Breast epithelium (tissue), 4 donors: ENCODE data around the gene ZFPL1. TPM values are rescaled to one million over a fixed set of nuclear protein-coding genes. Genes with fewer than 3 reads are reported as not detected.
A peak's percentile ranks its signal among the peaks of the same experiment; 100 is the strongest.

Experiments
- DNase-seq, 2 donors: peaks; one replicate each; pipeline ENCODE4 v3.0.0-alpha.2; 2019; ENCODE audit warnings: low spot score in 2 of 2
- H3K27ac ChIP-seq, 2 donors: fragments of 200-600 bp; sonication (generic) in 1 of 2; one replicate each; pipeline ENCODE4 v1.5.1; 2016 to 2019; ENCODE audit warnings: mild to moderate bottlenecking in 1 of 2
- H3K27me3 ChIP-seq, 2 donors: fragments of 200-600 bp; sonication (generic) in 1 of 2; one replicate each; pipeline versions ENCODE4 v1.5.1 to v1.6.0; 2017 to 2019; ENCODE audit warnings: control low read depth in 1 of 2, mild to moderate bottlenecking in 1 of 2
- H3K36me3 ChIP-seq: fragments of 200-600 bp; one replicate; pipeline ENCODE4 v1.5.1; 2019
- H3K4me1 ChIP-seq, 2 donors: fragments of 200-600 bp; sonication (generic); one replicate each; pipeline ENCODE4 v1.5.1; 2016 to 2019; ENCODE audit warnings: control low read depth in 1 of 2
- H3K4me3 ChIP-seq, 3 donors: fragments of 200-600 bp; sonication (generic); 1 replicate in 2 of 3; 2 replicates in 1 of 3; pipeline ENCODE4 v1.5.1; 2016 to 2019; ENCODE audit warnings: mild to moderate bottlenecking in 3 of 3, moderate library complexity in 2 of 3
- H3K9me3 ChIP-seq, 2 donors: fragments of 200-600 bp; sonication (generic) in 1 of 2; one replicate each; pipeline ENCODE4 v1.5.1; 2016 to 2019; ENCODE audit warnings: control low read depth in 1 of 2
- POLR2A ChIP-seq: fragments of 450-650 bp; IDR thresholded peaks from one replicate; pipeline ENCODE4 v1.6.1; 2016; ENCODE audit warnings: antibody characterized with exemption, mild to moderate bottlenecking, moderate library complexity
- POLR2AphosphoS5 ChIP-seq, 3 donors: sonication (generic); formaldehyde crosslinking; IDR thresholded peaks; one replicate each; pipeline ENCODE4 v1.6.1; 2017; ENCODE audit warnings: antibody characterized with exemption in 3 of 3
- intact Hi-C: fragments of 100-400 bp; cut with DNase I; formaldehyde crosslinking; loops from one replicate; pipeline ENCODE4 v1.15.1; 2023; ENCODE audit warnings: low total_unique reads
- total RNA-seq, 3 donors: library from RNA; depleted of rRNA; stranded (reverse); fragments of >200 nt; gene quantifications; one replicate each; pipeline ENCODE4 v1.1.0, GENCODE V29; 2016
- TF ChIP-seq, protein P1 (sequence below), 3 donors: fragments of 450-650 bp; IDR thresholded peaks; one replicate each; pipeline ENCODE4 v1.5.1; 2016 to 2017; ENCODE audit warnings: antibody characterized with exemption in 3 of 3, mild to moderate bottlenecking in 3 of 3, moderate library complexity in 3 of 3

ZFPL1 gene
- total RNA-seq, 3 donors from 2014 or later, result 33.8 to 44.1 (median 44.0) TPM

DNA sequence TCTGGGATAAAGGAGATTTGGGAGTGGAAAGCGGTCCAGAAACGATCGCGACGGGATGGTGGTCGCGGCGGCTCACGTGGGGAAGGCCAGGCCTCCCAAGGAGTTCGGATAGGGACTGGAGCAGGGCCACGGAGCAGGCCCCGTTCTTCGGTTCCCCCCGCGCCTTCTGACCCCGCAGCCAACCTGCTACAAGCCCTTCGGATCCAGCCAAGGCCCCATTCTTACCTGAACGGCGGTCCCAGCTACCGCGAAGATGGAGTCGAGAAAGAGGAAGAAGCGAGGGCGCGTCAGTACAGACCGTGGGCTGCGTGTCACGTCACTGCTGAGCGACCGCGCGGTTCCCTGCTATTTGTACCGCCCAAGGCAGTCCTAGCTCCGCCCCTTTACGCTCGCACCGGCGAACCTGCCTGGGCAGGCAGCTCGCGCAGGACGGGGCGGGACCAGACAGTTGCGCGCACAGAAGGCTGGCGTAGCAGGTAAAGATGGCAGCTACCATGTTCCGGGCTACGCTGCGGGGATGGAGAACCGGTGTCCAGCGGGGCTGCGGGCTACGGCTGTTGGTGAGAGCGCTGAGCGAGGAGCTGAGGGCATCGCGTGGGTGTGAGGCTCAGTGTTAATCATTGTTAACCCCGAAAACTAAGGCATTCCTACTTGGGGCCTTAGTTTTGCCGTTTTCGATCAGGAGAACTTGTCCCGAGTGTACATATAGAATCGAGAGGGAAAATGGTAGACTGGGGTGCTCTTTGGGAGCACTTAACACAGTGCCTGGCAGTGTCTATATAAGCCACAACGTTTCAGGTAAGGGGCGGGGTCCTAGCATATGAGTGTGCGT lies 38.1 kb downstream of the ZFPL1 start, which contains the start of the genes FAU and MRPL49:
TSS of gene FAU (minus strand) at position 270 of the 832 bp plus-strand sequence. CDS start 321 bp downstream, outside the sequence.
TSS of gene MRPL49 (plus strand) at position 457 of the 832 bp plus-strand sequence. CDS start at position 483, 26 bp downstream.
- Histone ChIP-seq H3K27ac (peak within 1 kb of the TSS; percentile 94 to 99), H3K27me3 (no peaks in the 10 kb centered on the region), H3K4me3 (peak within 1 kb of the TSS; percentile 84 to 88 (median 87)), H3K36me3 (peaks cover 14% of the 10 kb centered on the region), H3K9me3 (no peaks in the 10 kb centered on the region), H3K4me1 (peaks cover 5 to 7% of the 10 kb centered on the region in 2 donors)
- TF ChIP-seq, protein P1, sequence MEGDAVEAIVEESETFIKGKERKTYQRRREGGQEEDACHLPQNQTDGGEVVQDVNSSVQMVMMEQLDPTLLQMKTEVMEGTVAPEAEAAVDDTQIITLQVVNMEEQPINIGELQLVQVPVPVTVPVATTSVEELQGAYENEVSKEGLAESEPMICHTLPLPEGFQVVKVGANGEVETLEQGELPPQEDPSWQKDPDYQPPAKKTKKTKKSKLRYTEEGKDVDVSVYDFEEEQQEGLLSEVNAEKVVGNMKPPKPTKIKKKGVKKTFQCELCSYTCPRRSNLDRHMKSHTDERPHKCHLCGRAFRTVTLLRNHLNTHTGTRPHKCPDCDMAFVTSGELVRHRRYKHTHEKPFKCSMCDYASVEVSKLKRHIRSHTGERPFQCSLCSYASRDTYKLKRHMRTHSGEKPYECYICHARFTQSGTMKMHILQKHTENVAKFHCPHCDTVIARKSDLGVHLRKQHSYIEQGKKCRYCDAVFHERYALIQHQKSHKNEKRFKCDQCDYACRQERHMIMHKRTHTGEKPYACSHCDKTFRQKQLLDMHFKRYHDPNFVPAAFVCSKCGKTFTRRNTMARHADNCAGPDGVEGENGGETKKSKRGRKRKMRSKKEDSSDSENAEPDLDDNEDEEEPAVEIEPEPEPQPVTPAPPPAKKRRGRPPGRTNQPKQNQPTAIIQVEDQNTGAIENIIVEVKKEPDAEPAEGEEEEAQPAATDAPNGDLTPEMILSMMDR (IDR thresholded peaks at IDR 0.05), result no peak
- TF ChIP-seq POLR2AphosphoS5 (IDR thresholded peaks at IDR 0.05) (peak; percentile 93 to 97 (median 96)), POLR2A (peak; percentile 80)
- DNase-seq, result peak; percentile 99
- intact Hi-C loops, result loop anchor here (10.0 kb wide), 1 partner anchor 63 kb away; the partner anchor contains the start of gene CAPN1

- TF ChIP-seq, protein P1 (IDR thresholded peaks at IDR 0.05), result no peak
- TF ChIP-seq POLR2A (no peak), POLR2AphosphoS5 (IDR thresholded peaks at IDR 0.05) (no peak)
Observed at GRCh38 chr11:65124480-65125196, 40.6 kb downstream of the ZFPL1 start.

DNA sequence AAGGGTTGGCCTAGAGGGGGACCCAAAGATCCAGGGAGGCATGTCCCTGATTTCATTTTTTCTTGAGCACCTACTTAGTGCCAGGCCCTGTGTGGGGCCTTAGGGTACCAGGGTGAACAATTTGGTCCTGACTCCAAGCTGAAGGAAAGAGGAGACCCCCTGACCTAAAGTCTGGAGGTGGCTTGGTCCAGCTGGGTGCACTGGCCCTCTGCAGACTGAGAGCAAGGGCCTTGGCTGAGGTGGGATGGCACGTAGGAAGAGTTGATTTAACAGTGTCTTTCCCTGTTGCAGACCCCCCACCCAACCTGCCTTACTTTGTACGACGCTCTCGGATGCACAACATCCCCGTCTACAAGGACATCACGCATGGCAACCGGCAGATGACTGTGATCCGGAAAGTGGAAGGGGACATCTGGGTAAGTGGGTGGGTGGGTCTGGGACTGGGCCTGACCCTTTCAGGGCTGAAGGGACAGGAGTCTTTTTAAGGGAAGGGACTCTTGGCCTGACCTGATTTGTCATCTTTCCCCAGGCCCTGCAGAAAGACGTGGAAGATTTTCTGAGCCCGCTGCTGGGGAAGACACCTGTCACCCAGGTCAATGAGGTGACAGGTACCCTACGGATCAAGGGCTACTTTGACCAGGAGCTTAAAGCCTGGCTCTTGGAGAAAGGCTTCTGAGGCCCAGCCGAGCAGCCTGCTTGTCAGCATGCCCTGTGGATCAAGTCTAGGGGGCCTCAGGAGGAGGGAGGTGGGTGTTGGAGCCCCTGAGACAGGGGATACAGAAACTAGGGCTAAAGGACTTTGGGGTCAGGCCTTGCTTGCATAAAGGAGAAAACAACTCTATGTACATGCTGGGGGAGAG lies 41.4 kb downstream of the ZFPL1 start:
- no peak overlapping the region for H3K27ac ChIP-seq
- no peak overlapping the region for H3K4me3 ChIP-seq
- no peak for TF ChIP-seq POLR2A
- TF ChIP-seq POLR2AphosphoS5 (IDR thresholded peaks at IDR 0.05), result no peak
- TF ChIP-seq, protein P1 (IDR thresholded peaks at IDR 0.05), result no peak
- intact Hi-C loops, result loop anchor here (10.0 kb wide), 1 partner anchor 59 kb away; the partner anchor contains the start of gene CAPN1
- peaks cover 36% of the 10 kb centered on the region for H3K36me3 ChIP-seq
- H3K27me3 ChIP-seq, result no peaks in the 10 kb centered on the region
- H3K4me1 ChIP-seq, result peaks cover 5 to 7% of the 10 kb centered on the region in 2 donors
- H3K9me3 ChIP-seq, result no peaks in the 10 kb centered on the region
- DNase-seq, result no peak

More at GRCh38 chr11:65124480-65125196, 40.6 kb downstream of the ZFPL1 start:
- peaks cover 29% of the 10 kb centered on the region for H3K36me3 ChIP-seq
- H3K4me1 ChIP-seq, result peaks cover 5 to 7% of the 10 kb centered on the region in 2 donors
- intact Hi-C loops, result loop anchor here (10.0 kb wide), 1 partner anchor 60 kb away; the partner anchor contains the start of gene CAPN1
- no peaks in the 10 kb centered on the region for H3K9me3 ChIP-seq
- no peak overlapping the region for H3K27ac ChIP-seq
- no peaks in the 10 kb centered on the region for H3K27me3 ChIP-seq
- H3K4me3 ChIP-seq, result no peak overlapping the region
- DNase-seq, result no peak

- intact Hi-C loops, result loop anchor here (10.0 kb wide), 1 partner anchor 58 kb away; the partner anchor contains the start of gene CAPN1
- H3K9me3 ChIP-seq, result no peaks in the 10 kb centered on the region
- no peaks in the 10 kb centered on the region for H3K27me3 ChIP-seq
- no peak for DNase-seq
- TF ChIP-seq POLR2A (no peak), POLR2AphosphoS5 (IDR thresholded peaks at IDR 0.05) (no peak)
- TF ChIP-seq, protein P1 (IDR thresholded peaks at IDR 0.05), result no peak
- H3K4me3 ChIP-seq, result no peak overlapping the region
- no peak overlapping the region for H3K27ac ChIP-seq
- peaks cover 44% of the 10 kb centered on the region for H3K36me3 ChIP-seq
- no peaks in the 10 kb centered on the region for H3K4me1 ChIP-seq
Observed at GRCh38 chr11:65126624-65127274, 42.7 kb downstream of the ZFPL1 start.
